ENCODE measurements around the gene CYB5R3.
"Not testable (repeated sequence)": the region's sequence is repeated elsewhere in the genome, so short reads cannot be mapped to it uniquely, and the experiment has no call there.

Gene CYB5R3

GRCh38 chr22:42622061-42622710 is 27.0 kb downstream of the CYB5R3 start:
- DNase-seq, result no peak

GRCh38 chr22:42621505-42622002 is 27.6 kb downstream of the CYB5R3 start:
- DNase-seq, result peak in 1 of 2 donors; percentile 45

GRCh38 chr22:42620084-42620483 is 29.1 kb downstream of the CYB5R3 start:
- DNase-seq, result no peak

- no peak for DNase-seq
These were observed 29.7 kb downstream of the CYB5R3 start for GRCh38 chr22:42619261-42620063.

- no peak for DNase-seq
These were observed 31.8 kb downstream of the CYB5R3 start for GRCh38 chr22:42617155-42617983.

- not testable (repeated sequence) for DNase-seq
These were observed 33.4 kb downstream of the CYB5R3 start for GRCh38 chr22:42615860-42616175.

- peak; percentile 98 for DNase-seq
These were observed 33.9 kb downstream of the CYB5R3 start for GRCh38 chr22:42615092-42615859.

GRCh38 chr22:42614312-42615091 is 34.7 kb downstream of the CYB5R3 start, which contains the start of gene POLDIP3:
POLDIP3 (minus strand) TSS chr22:42614883; CDS start chr22:42614857, 26 bp downstream.
- DNase-seq, result peak; percentile 97 to 99

- DNase-seq, result peak; percentile 69 to 75
These were observed 35.3 kb downstream of the CYB5R3 start for GRCh38 chr22:42613872-42614301.

- DNase-seq, result no peak
These were observed 36.9 kb downstream of the CYB5R3 start for GRCh38 chr22:42612336-42612735.

GRCh38 chr22:42611051-42611450 is 38.1 kb downstream of the CYB5R3 start:
- DNase-seq, result peak in 1 of 2 donors; percentile 29

GRCh38 chr22:42610186-42610585 is 39.0 kb downstream of the CYB5R3 start:
- DNase-seq, result no peak

GRCh38 chr22:42608823-42609361 is 40.3 kb downstream of the CYB5R3 start:
- no peak for DNase-seq

- no peak for DNase-seq
These were observed 40.9 kb downstream of the CYB5R3 start for GRCh38 chr22:42608136-42608822.

- not testable (repeated sequence) for DNase-seq
These were observed 41.6 kb downstream of the CYB5R3 start for GRCh38 chr22:42607641-42608040.

- no peak for DNase-seq
These were observed 44.8 kb downstream of the CYB5R3 start for GRCh38 chr22:42604403-42604802.

- no peak for DNase-seq
These were observed 45.8 kb downstream of the CYB5R3 start for GRCh38 chr22:42603427-42603826.

- no peak for DNase-seq
These were observed 46.7 kb downstream of the CYB5R3 start for GRCh38 chr22:42602470-42602869.

GRCh38 chr22:42601879-42602465 is 47.2 kb downstream of the CYB5R3 start:
- no peak for DNase-seq

- DNase-seq, result no peak
These were observed 52.2 kb downstream of the CYB5R3 start for GRCh38 chr22:42596863-42597530.
